ENCODE results near the gene SRXN1.
A peak's percentile ranks its signal among the peaks of the same experiment; 100 is the strongest.

The SRXN1 gene

GRCh38 chr20:675453-676314 is 22.7 kb upstream of the SRXN1 start, which contains the start of gene SCRT2:
Gene SCRT2, minus strand, starts transcription at chr20:675802. Its CDS starts 201 bp downstream, at chr20:675601.
- DNase-seq (ENCODE audit: low read depth in 3 of 3) = peak; percentile 17 to 39 (median 30)

GRCh38 chr20:675033-675452 is 22.0 kb upstream of the SRXN1 start:
- no peak for DNase-seq (ENCODE audit: low read depth in 3 of 3)

GRCh38 chr20:673603-674001 is 20.6 kb upstream of the SRXN1 start:
- no peak for DNase-seq (ENCODE audit: low read depth in 3 of 3)

- no peak for DNase-seq (ENCODE audit: low read depth in 3 of 3)
Observed at GRCh38 chr20:672963-673602, 20.1 kb upstream of the SRXN1 start.

- no peak for DNase-seq (ENCODE audit: low read depth in 3 of 3)
Observed at GRCh38 chr20:671252-672030, 18.4 kb upstream of the SRXN1 start.

- DNase-seq (ENCODE audit: low read depth in 3 of 3) = no peak
Observed at GRCh38 chr20:669573-669972, 16.6 kb upstream of the SRXN1 start.

- no peak for DNase-seq (ENCODE audit: low read depth in 3 of 3)
Observed at GRCh38 chr20:668638-669037, 15.6 kb upstream of the SRXN1 start.

GRCh38 chr20:668050-668449 is 15.1 kb upstream of the SRXN1 start:
- no peak for DNase-seq (ENCODE audit: low read depth in 3 of 3)

GRCh38 chr20:667351-668034 is 14.5 kb upstream of the SRXN1 start:
- DNase-seq (ENCODE audit: low read depth in 3 of 3) = peak; percentile 29 to 41 (median 39)

- no peak for DNase-seq (ENCODE audit: low read depth in 3 of 3)
Observed at GRCh38 chr20:666877-667276, 13.9 kb upstream of the SRXN1 start.

- no peak for DNase-seq (ENCODE audit: low read depth in 3 of 3)
Observed at GRCh38 chr20:665276-665675, 12.3 kb upstream of the SRXN1 start.

- DNase-seq (ENCODE audit: low read depth in 3 of 3) = no peak
Observed at GRCh38 chr20:664576-664975, 11.6 kb upstream of the SRXN1 start.

GRCh38 chr20:664151-664550 is 11.2 kb upstream of the SRXN1 start:
- no peak for DNase-seq (ENCODE audit: low read depth in 3 of 3)

- DNase-seq (ENCODE audit: low read depth in 3 of 3) = no peak
Observed at GRCh38 chr20:663315-664090, 10.5 kb upstream of the SRXN1 start.

GRCh38 chr20:662277-663192 is 9.5 kb upstream of the SRXN1 start:
- no peak for DNase-seq (ENCODE audit: low read depth in 3 of 3)

GRCh38 chr20:661474-662270 is 8.7 kb upstream of the SRXN1 start:
- no peak for DNase-seq (ENCODE audit: low read depth in 3 of 3)

GRCh38 chr20:658731-659291 is 5.8 kb upstream of the SRXN1 start:
- DNase-seq (ENCODE audit: low read depth in 3 of 3) = no peak

- no peak for DNase-seq (ENCODE audit: low read depth in 3 of 3)
Observed at GRCh38 chr20:658202-658601, 5.2 kb upstream of the SRXN1 start.

Data from stimulated activated CD4-positive, alpha-beta T cell treated with anti-CD3 and anti-CD28 coated beads, TNF-alpha, amount 100 ng/mL, for 4 hours (primary cell).